BJ (cell line): ENCODE results near the gene MMP15. TPM values are rescaled to one million over a fixed set of nuclear protein-coding genes. Genes with fewer than 3 reads are reported as not detected.
A peak's percentile ranks its signal among the peaks of the same experiment; 100 is the strongest.
"Not testable (repeated sequence)": the region's sequence is repeated elsewhere in the genome, so short reads cannot be mapped to it uniquely, and the experiment has no call there.

Experiments
- CTCF ChIA-PET: fragments of 350-600 bp; formaldehyde crosslinking; extraction: SDS; loops from one replicate; lab custom pipeline; 2021; ENCODE audit warnings: antibody characterized with exemption, inconsistent platforms; lab: Yijun Ruan, JAX
- POLR2A ChIA-PET: fragments of 300-600 bp; sonication (Branson Sonifier 250); formaldehyde crosslinking; extraction: SDS; loops from one replicate; lab custom pipeline; 2021; ENCODE audit warnings: antibody characterized with exemption; lab: Charles Lee
- DNase-seq: peaks from one replicate; pipeline ENCODE4 v3.0.0-alpha.2; 2011; ENCODE audit warnings: low read depth
- H3K27me3 ChIP-seq: 2 replicates; pipeline ENCODE4 v1.6.0; 2011; ENCODE audit warnings: low read length; ENCODE audit not compliant: control insufficient read depth, insufficient read depth
- H3K36me3 ChIP-seq: 2 replicates; pipeline ENCODE4 v1.5.1; 2011; ENCODE audit warnings: low read length; ENCODE audit not compliant: control insufficient read depth, insufficient read depth
- H3K4me3 ChIP-seq: 2 replicates; pipeline ENCODE4 v1.5.1; 2011; ENCODE audit warnings: low read depth, mild to moderate bottlenecking, control low read depth, low read length
- polyA minus RNA-seq: library from RNA; depleted of rRNA, polyadenylated mRNA; stranded (reverse); fragments of >200 nt; gene quantifications from 2 replicates; pipeline ENCODE4 v1.2.3, GENCODE V29; 2011; rRNA and poly(A)+ RNA removed
- polyA plus RNA-seq: library from polyadenylated mRNA; depleted of rRNA; stranded (reverse); fragments of >200 nt; gene quantifications from 2 replicates; pipeline ENCODE4 v1.2.3, GENCODE V29; 2011; rRNA removed
- TF ChIP-seq, protein P1 (sequence below): IDR thresholded peaks from 2 replicates; pipeline ENCODE4 v1.5.1; 2011; ENCODE audit warnings: low read depth, mild to moderate bottlenecking, control low read depth, inconsistent platforms, low read length, moderate library complexity; ENCODE audit not compliant: insufficient read depth

Gene MMP15
- polyA plus RNA-seq, result 0.71 and 1.1 TPM in 2 replicates
- polyA minus RNA-seq, result 0.67 and 2.0 TPM in 2 replicates

DNA sequence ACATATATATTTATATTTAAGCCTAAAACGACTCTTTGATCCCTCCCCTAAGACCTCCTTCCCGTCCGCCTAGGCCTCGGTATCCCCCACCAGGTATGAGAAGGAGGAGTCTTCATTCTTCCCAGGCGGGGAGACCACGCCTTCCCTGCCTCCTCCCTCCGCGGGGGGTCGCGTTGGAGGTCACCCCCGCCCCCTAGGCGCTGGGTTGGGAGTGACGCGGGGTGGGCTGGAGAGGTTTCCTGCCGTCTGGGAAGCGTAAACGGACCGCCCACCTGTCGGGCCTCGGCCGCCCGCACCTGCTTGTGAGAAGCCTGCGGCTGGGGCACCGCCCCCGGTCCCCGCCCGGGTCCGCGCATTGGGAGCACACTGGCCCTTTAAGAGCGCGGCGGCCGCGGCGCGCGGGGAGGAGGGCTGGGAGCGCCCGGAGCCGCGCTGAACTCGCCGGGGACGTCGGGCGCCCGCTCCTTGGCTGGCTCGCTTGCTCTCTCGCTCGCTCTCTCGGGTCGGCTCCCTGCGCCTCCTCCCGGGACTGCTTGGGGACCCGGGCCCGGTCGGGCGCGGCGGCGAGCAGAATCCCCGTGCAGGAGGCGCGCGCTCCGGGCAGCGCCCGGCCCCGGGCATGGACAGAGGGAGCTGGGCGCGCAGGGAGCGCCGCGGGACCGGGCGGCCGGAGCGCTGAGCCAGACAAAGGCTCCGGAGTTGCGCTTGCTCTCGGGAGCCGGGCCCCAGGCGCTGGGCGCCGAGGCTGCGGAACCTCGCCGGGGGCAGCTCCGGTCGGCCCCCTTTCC, at the start of gene MMP15:
Gene MMP15 (plus strand): TSS at position 404 of the 788 bp plus-strand sequence. CDS start 597 bp downstream, outside the sequence.
- POLR2A ChIA-PET, result no interaction called here
- Histone ChIP-seq H3K36me3 (no peaks in the 10 kb centered on the region), H3K27me3 (peaks cover 9% of the 10 kb centered on the region), H3K4me3 (peak within 1 kb of the TSS; percentile 53)
- CTCF ChIA-PET, result interaction anchor here (0.9 to 5.3 kb wide), 3 partner anchors 96 to 102 kb away, joined by 3 to 32 read pairs (median 27); partner anchors contain the start of gene CFAP20
- TF ChIP-seq, protein P1, sequence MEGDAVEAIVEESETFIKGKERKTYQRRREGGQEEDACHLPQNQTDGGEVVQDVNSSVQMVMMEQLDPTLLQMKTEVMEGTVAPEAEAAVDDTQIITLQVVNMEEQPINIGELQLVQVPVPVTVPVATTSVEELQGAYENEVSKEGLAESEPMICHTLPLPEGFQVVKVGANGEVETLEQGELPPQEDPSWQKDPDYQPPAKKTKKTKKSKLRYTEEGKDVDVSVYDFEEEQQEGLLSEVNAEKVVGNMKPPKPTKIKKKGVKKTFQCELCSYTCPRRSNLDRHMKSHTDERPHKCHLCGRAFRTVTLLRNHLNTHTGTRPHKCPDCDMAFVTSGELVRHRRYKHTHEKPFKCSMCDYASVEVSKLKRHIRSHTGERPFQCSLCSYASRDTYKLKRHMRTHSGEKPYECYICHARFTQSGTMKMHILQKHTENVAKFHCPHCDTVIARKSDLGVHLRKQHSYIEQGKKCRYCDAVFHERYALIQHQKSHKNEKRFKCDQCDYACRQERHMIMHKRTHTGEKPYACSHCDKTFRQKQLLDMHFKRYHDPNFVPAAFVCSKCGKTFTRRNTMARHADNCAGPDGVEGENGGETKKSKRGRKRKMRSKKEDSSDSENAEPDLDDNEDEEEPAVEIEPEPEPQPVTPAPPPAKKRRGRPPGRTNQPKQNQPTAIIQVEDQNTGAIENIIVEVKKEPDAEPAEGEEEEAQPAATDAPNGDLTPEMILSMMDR, result no peak
- DNase-seq, result no peak

DNA sequence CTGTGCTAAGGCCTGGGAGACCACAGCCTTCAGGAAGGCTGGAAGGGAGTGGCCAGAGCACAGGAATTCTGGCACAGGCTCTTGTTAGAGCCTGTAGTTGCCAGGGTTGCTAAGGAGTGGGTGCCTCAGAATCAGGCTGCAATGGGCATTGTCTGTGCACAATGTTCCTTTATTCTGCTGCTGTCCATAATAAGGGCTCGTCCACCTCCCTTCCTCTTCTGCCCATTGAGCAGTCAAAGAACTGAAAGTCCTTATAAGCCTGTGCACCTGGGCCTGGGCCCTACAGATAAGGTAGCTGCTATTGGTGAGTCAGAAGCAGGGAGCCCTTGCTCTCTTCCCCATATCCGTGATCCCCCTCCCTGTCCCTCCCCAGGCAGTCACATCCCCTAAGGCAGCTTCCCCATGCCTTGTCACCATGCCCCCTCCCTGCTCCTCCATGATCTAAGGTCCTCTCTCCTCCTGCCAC, 49.2 kb upstream of the MMP15 start:
- no peak overlapping the region for H3K4me3 ChIP-seq
- TF ChIP-seq, protein P1, result no peak
- peaks cover 7% of the 10 kb centered on the region for H3K27me3 ChIP-seq
- ChIA-PET CTCF (interaction anchor here (1.9 kb wide), 1 partner anchor 70 kb away, joined by 5 read pairs; no protein-coding TSS in a partner anchor), POLR2A (no interaction called here)
- no peaks in the 10 kb centered on the region for H3K36me3 ChIP-seq
- no peak for DNase-seq

DNA sequence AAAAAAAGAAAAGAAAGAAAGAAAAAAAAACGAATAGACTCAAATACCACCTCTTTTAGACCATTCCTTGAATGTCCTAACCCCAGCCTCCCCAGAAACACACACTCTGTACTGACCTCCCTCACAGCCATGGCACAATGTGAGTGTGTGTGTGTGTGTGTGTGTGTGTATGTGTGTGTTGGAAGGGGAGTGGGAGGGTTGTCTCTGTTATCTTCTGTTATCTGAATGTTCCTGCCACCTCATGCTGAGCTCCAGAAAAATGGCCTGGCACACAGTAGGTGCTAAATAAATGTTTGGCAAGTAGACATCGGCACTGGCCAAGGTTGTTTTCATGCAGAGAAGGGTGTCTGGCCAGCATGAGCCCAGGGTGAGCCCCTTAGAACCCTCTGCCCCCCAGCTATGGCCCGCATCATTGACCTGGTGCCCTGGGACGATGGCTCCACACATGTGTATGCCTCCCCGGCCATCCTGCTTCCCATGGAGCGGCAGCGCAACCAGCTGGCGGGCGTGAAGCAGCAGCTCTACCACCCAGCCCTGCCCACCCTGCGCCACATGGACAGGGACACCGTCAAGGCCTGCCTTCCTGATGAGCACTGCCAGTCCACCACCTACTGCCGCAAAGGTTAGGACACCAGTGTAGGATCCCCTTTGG, 48.0 kb upstream of the MMP15 start:
- H3K36me3 ChIP-seq, result no peaks in the 10 kb centered on the region
- POLR2A ChIA-PET, result no interaction called here
- peaks cover 7% of the 10 kb centered on the region for H3K27me3 ChIP-seq
- TF ChIP-seq, protein P1, result no peak
- CTCF ChIA-PET, result interaction anchor here (1.9 kb wide), 1 partner anchor 71 kb away, joined by 5 read pairs; no protein-coding TSS in a partner anchor
- no peak overlapping the region for H3K4me3 ChIP-seq
- DNase-seq, result no peak

DNA sequence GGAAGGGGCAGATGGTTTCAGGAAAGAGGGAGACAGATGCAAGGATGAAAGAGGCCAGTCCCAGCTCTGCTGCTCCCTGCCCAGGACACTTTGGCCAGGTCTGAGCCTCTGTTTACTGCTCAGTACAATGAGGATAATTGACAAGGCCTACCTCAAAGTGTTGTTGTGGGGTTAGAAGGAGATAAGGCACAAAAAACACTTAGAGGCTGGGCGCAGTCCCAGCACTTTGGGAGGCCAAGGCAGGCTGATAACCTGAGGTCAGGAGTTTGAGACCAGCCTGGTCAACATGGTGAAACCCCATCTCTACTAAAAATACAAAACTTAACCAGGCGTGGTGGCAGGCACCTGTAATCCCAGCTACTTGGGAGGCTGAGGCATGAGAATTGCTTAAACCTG, 47.5 kb upstream of the MMP15 start:
- DNase-seq, H3K4me3 ChIP-seq, H3K36me3 ChIP-seq, H3K27me3 ChIP-seq, POLR2A ChIA-PET: not testable (repeated sequence)
- CTCF ChIA-PET, result interaction anchor here (1.9 kb wide), 1 partner anchor 72 kb away, joined by 5 read pairs; no protein-coding TSS in a partner anchor

DNA sequence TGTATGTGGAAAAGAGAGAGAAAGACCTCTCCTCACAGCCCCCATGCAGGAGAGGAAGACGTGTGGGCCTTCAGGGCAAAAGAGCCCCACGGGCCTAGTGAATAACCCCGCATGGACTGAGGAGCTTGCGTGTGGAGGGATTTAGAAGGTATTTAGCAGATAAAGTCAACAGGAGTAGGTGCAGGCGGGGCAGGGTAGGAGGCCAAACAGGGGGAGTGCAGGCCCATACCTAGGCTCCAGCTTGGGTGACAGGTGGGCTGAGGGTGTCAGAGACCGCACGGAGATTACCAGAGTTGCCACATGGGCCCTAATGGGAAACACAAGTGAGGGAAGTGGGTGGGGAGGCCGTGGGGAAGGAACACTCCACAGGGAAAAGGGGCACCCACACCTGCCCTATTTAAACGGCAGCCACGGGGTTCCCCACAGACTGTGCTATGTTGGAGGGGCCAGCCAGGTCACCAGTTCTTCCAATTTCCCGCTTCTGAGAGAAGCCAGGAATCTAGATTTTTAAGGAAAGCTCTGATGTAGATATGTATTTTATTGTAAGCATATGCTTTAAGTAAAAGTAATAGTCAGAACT, 46.5 kb upstream of the MMP15 start:
- Histone ChIP-seq H3K27me3 (peaks cover 6% of the 10 kb centered on the region), H3K4me3 (no peak overlapping the region), H3K36me3 (no peaks in the 10 kb centered on the region)
- TF ChIP-seq, protein P1, result no peak
- DNase-seq, result no peak
- POLR2A ChIA-PET, result no interaction called here
- CTCF ChIA-PET, result interaction anchor here (1.2 kb wide), 1 partner anchor 10 kb away, joined by 3 read pairs; no protein-coding TSS in a partner anchor
